Limb (tissue), 2 donors: ENCODE results near the gene LLPH.

Source experiments
- DNase-seq, 2 donors: peaks; one replicate each; pipeline ENCODE4 v3.0.0-alpha.2; 2016; ENCODE audit errors: extremely low spot score in 2 of 2

The LLPH gene

GRCh38 chr12:66092559-66093269 is 37.8 kb downstream of the LLPH start:
- no peak for DNase-seq

GRCh38 chr12:66090157-66090556 is 40.4 kb downstream of the LLPH start:
- no peak for DNase-seq

GRCh38 chr12:66087365-66087943 is 43.1 kb downstream of the LLPH start:
- peak; percentile 85 to 89 for DNase-seq

GRCh38 chr12:66085998-66086397 is 44.6 kb downstream of the LLPH start:
- no peak for DNase-seq

GRCh38 chr12:66085213-66085612 is 45.3 kb downstream of the LLPH start:
- DNase-seq: no peak

GRCh38 chr12:66083766-66084165 is 46.8 kb downstream of the LLPH start:
- no peak for DNase-seq

- no peak for DNase-seq
Measured at GRCh38 chr12:66082744-66083143, 47.8 kb downstream of the LLPH start.

GRCh38 chr12:66080791-66081190 is 49.8 kb downstream of the LLPH start:
- no peak for DNase-seq

GRCh38 chr12:66077542-66077941 is 53.0 kb downstream of the LLPH start:
- no peak for DNase-seq

GRCh38 chr12:66074561-66074960 is 56.0 kb downstream of the LLPH start:
- no peak for DNase-seq

GRCh38 chr12:66072566-66072965 is 58.0 kb downstream of the LLPH start:
- DNase-seq: no peak

- no peak for DNase-seq
Measured at GRCh38 chr12:66072135-66072534, 58.4 kb downstream of the LLPH start.

GRCh38 chr12:66071549-66071948 is 59.0 kb downstream of the LLPH start:
- no peak for DNase-seq

GRCh38 chr12:66070378-66071120 is 60.0 kb downstream of the LLPH start:
- DNase-seq: no peak

- DNase-seq: no peak
Measured at GRCh38 chr12:66066929-66067523, 63.5 kb downstream of the LLPH start.
